Fibroblast of peridontal ligament (primary cell): Measurements from ENCODE around the gene ZCCHC3.
"Not testable (repeated sequence)": the region's sequence is repeated elsewhere in the genome, so short reads cannot be mapped to it uniquely, and the experiment has no call there.

Experiments used
- DNase-seq: peaks from one replicate; pipeline ENCODE4 v3.0.0-alpha.2; 2010; ENCODE audit errors: extremely low read depth

ZCCHC3 gene, protein sequence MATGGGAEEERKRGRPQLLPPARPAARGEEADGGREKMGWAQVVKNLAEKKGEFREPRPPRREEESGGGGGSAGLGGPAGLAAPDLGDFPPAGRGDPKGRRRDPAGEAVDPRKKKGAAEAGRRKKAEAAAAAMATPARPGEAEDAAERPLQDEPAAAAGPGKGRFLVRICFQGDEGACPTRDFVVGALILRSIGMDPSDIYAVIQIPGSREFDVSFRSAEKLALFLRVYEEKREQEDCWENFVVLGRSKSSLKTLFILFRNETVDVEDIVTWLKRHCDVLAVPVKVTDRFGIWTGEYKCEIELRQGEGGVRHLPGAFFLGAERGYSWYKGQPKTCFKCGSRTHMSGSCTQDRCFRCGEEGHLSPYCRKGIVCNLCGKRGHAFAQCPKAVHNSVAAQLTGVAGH

DNA sequence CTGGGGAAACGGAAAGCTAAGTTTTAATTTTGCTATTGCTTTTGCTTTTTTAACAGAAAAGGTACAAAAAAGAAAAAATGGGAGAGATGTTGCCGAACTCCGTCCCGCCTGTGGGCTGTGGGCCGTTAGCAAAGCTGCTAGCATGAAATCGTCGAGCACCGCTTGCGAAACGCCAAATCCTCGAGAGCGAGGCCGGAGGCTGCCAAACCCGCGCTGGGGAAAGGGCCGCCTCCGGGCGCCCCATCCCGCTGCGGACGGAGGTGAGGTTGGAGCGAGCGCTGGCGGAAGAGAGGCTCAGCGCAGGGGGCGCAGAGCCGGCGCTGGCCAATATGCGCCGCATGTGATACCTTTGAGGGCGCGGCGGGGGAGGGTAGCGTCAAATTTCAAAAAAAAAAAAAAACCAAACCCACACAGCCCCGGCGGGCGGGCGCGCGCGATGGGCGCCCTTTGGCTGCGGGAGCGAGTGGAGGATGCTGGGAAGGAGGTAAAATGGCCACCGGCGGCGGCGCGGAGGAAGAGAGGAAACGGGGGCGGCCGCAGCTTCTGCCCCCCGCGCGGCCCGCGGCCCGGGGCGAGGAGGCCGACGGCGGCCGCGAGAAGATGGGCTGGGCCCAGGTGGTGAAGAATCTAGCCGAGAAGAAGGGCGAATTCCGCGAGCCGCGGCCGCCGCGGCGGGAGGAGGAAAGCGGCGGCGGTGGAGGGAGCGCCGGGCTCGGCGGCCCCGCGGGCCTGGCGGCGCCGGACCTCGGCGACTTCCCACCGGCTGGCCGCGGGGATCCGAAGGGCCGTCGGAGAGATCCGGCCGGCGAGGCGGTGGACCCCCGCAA lies at the start of gene ZCCHC3:
Gene ZCCHC3 (plus strand): TSS at position 473 of the 827 bp plus-strand sequence. CDS start 17 bp downstream, at position 490.
- DNase-seq, result peak; percentile 94

DNA sequence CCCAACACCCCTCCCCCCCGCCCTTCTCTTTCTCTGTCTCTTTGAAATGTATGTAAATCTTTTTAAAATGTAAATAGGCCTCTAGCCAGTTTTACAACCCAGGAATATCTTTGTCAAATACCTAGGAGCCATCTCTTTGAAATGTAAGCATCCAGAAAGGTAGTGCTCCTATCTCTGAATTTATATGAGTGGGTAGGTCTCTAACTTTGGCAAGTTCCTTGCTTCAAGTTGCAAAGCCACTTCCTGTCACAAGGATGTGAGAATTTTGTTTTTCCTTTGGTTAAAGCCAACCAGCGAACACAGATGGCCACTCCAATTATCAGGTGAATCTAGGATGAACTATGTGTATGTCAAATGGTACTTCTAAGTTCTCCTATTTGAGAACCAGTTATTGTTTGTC lies 46.0 kb upstream of the ZCCHC3 start:
- DNase-seq, result no peak

DNA sequence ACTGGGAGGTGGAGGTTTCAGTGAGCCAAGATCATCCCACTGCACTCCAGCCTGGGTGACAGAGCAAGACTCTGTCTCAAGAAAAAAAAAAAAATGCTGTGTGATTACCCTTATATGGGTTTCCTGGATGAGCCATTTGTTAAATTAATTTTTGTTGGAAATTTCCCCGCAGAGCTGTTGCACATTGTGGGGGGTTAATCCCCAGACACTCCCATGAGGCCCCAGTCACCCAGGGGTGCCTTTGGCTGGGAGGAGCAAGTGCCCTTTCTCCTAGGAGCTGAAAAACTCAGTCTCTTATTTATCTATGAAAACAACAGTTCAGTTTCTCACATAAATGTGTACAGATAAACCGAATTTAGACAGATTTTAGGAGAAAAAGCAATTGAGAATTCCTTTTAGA lies 44.6 kb upstream of the ZCCHC3 start:
- DNase-seq, result no peak

DNA sequence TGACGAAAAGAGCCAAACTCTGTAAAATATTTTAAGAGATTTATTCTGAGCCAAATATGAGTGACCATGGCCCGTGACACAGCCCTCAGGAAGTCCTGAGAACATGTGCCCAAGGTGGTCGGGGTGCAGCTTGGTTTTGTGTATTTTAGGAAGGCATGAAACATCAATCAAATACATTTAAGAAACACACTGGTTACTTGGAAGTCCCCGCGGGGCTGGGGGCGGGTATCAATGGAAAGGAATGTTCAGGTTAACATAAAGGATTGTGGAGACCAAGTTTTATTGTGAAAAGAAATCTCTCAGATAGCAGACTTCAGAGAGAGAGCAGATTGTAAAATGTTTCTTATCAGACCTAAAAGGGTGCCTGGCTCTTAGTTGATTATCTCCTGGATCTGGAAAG lies 43.9 kb upstream of the ZCCHC3 start:
- not testable (repeated sequence) for DNase-seq

DNA sequence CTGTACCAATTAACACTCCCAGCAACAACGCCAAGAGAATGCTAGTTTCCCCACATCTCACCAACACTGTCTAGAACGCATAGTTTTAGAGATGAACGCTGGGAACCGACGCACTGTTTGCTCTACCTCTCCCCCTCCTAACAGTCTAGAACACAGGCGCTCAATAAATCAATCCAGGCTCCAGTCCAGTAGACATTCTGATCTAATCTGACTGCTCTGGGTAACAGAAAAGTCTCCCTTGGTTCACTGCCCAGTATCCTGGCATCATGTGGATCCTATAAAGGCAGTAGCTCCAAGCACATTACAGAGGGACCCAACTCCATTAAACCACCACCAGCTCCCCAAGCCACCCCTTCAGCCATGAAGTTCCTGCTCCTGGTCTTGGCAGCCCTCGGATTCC lies 40.0 kb upstream of the ZCCHC3 start, which contains the start of gene DEFB132:
Gene DEFB132 (plus strand): TSS at position 306 of the 400 bp plus-strand sequence. CDS start 55 bp downstream, at position 361.
- DNase-seq, result no peak

DNA sequence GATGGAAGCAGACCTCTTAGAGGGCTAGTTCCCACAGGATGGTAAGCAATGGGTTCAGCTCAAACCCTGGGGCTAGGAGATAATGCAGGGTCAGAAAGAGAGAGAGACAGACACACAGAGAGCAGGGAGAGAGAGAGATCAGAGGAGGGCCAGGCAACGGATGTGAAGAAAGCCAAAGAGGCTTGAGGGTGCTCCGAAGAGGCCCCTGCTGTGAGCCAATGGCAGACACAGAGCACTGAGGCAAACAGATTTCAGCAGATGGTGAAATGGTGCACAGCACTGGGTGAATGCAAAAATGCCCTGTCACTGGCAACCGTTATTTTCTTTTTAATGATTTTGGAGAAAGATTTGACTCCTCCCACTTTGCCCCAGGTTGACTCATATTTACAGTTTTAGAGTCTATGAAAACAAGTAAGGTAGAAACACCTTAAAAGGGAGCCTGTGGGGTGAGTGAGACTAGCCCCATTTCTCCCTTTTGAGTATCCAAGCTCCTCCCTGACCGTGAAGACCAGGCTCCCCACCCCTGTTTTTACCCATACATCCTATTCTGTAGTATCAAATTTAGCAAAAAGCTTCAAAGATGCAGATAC lies 39.0 kb upstream of the ZCCHC3 start:
- no peak for DNase-seq

DNA sequence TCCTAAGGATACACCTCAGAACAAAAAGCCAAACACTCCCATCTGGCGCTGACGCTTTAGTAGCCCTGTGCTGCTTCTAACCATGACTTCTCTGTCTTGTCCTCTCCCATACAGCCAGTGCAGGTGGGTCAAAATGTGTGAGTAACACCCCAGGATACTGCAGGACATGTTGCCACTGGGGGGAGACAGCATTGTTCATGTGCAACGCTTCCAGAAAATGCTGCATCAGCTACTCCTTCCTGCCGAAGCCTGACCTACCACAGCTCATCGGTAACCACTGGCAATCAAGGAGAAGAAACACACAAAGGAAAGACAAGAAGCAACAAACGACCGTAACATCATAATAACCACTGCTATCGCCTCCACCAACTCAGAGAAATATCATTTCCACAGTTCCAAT lies 38.4 kb upstream of the ZCCHC3 start:
- peak; percentile 20 for DNase-seq

DNA sequence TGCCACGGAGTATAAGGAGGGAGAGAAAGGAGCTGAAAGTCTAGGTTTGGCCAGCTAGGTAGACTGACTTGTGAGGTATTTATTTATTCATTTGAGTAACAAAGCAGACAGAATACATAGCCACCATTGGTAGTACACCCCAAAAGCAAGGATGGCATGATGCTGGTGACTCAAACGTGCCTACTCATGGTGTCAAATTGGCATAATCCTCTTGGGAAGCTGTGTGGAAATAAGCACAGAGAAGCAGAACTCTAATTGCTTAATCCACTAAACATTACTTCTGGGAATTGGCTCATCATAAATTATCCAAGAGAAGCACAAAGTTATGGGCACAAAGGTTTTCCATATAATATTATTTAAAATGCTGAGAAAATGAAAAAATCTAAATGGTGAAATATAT lies 37.4 kb upstream of the ZCCHC3 start:
- no peak for DNase-seq

DNA sequence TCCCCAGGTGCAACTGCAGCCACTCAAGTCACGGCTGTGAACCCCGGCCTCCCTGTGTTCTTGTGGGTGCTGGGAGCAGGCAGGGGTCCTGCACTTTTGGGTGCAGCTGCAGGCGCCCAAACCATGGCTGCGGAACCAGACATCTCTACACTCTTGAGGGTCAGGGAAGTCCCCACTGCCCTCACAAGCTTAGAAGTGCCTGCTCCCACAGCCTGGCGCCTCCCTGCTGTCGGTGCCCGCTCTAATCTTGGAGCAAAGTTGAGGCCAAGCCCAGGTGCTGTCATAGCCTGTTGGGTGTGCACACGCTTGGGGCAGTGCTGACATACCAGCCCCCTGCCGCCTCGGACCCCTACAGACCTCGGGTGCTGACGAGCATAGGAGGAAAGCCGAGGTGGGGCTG lies 33.7 kb upstream of the ZCCHC3 start:
- no peak for DNase-seq

DNA sequence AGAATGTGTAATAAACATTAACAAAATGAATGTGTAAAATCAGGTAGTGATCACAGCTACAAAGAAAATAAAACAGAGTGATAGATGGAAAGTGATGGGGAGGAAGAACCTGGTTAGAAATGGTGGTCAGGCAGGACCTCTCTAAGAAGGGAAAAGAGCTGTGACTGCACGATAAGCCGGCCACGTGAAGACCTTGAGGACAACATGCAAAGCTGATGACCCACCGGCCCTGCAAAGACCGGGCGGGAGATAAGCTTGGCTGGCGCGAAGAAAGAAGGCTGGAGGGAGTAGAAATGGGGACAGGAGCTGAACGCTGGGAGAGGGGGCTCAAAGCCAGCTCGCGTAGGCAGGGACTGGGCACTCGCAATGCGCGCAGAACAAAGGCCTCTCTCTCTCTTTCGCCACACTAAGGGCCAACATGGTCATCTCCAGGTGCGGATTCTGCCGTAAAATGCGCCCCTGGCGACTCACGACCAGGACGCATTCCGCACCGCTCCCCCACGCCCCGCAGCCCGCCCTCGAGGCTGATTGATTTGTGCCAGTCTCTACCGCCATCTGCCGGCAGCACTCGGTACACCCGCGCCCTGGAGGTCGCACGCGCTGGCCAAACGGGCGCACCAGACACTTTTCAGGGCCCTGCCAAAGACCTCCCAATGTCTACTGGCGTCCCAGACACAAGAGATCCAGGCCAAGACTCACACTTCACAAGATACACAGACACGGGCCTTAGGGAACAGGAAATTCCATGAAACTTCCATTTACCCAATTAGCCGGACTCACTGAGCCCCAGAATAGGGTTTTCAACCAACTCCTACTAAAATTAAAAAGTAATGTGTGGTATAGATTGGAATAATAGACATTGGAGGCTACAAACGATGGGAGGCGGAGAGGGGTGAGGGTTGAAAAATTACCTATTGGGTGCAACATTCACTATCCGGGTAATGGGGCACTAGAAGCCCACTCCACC lies 30.5 kb upstream of the ZCCHC3 start:
- peak; percentile 57 for DNase-seq

DNA sequence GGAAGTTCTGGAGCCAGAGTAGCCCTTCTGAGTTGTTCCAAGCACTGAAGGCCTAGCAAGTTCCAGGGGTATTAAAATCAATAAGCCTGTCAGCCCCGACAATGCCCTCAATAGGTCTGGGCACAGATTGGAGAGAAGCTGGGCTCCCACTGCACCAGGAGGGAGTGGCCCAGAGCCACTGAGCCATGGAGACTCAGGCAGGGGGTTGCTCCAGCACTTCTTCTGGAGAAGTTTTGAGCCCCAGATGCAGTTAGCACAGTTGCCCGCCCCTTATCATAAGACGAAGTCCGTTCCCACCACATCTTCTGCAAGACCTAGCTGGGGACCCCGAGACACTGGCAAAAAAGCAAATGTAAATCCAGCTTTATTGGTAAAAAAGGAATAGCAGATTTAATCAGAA lies 26.9 kb upstream of the ZCCHC3 start:
- DNase-seq, result no peak

DNA sequence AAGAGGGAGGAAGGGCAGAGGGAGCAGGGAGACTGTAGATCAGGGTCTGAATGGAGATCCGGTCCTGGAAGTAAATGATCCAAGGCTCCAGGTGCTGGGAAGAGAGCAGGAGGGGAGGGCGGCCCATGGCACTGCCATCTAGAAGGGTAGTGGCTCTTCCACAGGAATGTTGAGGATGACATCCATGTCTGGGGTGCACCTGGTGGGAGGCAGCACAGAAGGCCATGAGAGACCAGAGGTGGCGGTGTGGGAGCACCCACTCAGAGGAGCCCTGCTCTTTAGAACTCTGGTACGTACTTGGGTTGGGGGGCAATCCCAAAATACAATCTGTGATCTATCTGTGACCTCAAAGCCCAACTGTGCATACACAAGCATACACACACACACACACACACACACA lies 26.3 kb upstream of the ZCCHC3 start:
- no peak for DNase-seq

DNA sequence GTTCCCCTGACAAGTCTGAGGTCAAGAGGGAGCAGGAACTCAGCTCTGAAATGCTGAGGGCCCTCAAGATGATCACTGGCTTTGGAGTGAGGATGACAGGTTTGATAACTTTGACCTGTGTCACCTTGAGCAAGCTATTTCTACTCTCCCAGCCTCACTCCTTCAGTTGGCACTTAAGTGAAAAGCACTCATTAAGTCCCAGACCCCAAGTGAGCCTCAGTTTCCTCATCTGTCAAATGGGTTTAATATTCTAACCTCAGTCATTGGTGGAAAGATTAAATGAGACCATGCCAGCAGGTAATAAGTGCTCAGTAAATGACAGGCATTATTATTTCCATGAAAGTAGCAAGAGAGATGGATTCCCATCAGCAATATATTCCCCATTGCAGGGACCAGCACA lies 25.8 kb upstream of the ZCCHC3 start:
- DNase-seq, result no peak

DNA sequence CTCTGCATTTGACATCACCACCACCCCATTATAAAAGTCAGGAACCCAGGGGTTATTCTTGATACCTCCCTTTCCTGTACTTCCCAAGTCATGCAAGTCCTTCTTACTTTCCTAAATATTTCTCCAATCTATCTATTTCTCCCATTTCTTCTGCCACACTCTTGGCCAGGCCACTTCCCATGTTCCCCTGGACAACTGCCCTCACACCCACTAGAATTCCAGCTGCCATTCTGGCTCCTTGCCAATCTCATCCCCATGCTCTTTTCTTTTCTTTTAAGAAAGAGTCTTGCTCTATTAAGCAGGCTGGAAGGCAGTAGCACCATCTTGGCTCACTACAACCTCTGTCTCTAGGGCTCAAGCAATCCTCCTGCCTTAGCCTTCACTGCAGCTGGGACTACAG lies 24.7 kb upstream of the ZCCHC3 start:
- DNase-seq, result no peak

DNA sequence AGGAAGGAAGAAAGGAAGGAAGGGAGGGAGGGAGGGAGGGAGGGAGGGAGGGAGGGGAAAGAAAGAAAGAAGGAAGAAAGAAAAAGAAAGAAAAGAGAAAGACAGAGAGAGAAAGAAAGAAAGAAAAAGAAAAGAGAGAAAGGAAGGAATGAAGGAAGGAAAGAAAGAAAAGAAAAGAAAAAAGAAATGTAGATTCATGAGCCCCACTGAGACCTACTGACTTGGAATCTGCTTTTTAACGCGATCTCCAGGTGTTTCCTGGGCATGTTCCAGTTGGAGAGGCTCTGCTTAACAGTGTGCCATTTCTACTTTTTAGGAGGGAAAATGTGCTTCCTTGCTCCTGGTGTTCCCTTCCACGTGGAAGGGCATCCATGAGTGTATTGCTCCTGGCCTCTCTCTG lies 23.5 kb upstream of the ZCCHC3 start:
- no peak for DNase-seq

DNA sequence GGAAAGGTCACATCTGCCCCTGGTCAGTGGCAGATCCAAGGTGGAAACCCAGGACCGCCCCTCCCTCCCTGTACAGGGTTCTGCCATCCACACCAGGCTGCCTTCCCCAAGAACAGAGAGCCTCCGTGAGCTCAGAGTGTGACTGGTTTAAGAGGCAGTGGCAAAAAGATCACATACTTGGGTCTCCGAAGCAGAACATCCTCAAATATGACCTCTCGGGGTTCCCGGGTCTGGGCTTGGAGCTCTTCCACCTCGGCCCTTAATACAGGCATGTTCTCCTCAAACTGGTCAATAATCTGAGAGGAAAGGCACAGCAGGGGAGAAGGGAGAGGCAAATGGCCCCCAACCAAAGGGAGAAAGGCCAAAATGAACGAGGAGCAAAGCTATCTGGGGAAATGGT lies 21.6 kb upstream of the ZCCHC3 start:
- no peak for DNase-seq

DNA sequence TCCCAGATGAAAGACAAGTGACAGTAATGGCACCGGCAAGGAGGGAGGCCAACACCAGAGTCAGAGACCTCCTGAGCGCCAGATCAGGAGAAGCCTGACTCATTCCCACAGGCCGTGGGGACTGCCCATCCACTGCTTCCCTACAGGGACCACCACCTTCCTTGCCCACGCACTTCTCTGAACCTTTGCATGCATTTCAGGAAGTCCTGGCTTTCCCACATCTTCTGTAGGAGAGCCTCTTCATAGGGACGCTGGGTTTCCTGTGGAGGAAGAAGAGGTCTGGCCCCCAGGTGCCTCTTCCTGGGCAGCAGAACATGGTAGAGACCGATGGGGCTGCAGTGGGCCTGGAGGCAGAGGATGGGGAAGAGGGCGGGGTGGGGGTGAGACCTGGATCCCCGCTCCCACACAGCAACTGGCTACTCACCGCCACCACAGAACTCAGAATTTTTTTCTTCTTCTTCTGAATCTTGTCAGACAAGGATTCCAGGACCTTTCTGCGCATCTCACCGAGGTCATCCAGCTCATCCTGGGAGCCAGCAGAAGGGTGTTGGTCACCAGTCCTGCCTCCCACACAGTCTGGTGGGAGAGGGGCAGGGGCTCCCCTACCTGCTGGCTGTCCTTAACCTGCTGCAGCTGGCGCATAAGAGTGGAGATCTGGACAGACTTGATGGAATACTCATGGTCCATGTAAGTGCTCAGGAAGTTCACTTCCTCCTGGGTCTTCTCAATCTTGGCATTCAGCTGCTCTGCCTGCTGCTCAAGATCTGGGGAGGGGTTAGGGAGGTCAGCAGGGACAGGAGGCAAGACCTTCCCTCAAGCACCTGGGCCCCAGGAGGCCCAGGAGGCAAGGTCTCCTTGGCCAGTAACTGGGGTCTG lies 20.5 kb upstream of the ZCCHC3 start:
- no peak for DNase-seq

DNA sequence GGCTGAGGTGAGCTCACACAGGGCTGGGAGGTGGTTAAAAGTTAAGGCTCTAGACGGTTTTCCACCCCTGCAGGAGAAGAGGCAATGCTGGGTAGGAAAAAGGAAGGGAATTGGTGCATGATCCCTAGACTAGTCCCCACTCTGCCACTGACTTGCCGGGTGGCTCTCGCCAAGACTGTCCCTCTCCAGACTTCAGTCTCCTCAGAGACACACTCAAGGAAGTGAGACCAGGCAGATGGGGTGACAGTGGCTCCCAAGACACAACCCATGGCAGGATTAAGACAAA lies 19.9 kb upstream of the ZCCHC3 start:
- no peak for DNase-seq

DNA sequence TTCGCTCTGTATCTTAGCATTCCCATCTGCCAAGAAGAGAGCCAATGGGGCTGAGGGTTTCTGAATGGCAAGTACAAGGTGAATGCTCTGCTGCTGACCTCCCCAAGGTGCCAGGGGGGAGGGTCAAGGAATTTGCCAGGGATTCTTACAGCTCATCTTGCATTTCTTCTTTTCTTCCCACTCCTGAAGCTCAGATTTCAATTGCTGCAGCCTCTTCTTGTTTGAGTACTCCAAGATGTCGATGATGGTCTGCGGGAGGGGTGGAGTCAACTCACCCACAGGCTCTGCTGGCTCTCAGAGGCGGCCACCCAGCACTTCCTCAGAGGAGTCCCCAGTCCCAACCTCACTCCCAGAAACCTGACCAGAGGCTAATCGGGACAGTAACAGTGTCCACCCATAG lies 19.2 kb upstream of the ZCCHC3 start:
- DNase-seq, result no peak
